Measurements from ENCODE around the gene GNB2. TPM values are rescaled to one million over a fixed set of nuclear protein-coding genes. Genes with fewer than 3 reads are reported as not detected.

GNB2 gene
- total and polyA plus RNA-seq, 4 experiments from 2014 or later: 48.3 to 144 (median 99.2) TPM

DNA sequence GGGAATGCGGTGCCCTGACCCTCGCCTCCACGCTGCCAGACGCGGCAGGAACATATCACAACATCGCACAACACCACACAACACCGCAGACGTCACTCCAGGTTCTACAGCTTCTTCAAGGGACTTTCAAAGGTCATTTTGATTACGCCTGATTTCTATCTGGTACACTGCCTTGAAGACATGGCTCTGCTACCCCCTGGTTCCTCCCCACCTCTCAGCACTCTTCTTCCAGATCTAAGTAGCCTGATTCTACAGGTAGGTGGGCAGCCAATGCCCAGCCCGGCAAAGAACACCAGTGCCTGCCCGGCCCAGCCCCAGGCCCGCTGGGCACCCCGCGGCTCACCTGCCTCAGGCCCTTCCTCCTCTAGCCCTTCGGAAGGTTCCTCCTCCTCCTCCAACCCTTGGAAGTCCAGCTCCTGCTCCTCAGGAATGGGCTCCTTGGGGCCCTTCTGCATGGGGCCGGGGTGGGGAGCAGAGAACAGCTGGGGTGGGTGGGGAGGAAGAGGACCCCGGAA lies 12.1 kb downstream of the GNB2 start:
- POLR2A ChIA-PET (ENCODE audit: partially characterized antibody): interaction anchor here (1.0 to 1.4 kb wide), 3 partner anchors 8 to 58 kb away, joined by 4 read pairs; partner anchors contain the start of gene POP7

DNA sequence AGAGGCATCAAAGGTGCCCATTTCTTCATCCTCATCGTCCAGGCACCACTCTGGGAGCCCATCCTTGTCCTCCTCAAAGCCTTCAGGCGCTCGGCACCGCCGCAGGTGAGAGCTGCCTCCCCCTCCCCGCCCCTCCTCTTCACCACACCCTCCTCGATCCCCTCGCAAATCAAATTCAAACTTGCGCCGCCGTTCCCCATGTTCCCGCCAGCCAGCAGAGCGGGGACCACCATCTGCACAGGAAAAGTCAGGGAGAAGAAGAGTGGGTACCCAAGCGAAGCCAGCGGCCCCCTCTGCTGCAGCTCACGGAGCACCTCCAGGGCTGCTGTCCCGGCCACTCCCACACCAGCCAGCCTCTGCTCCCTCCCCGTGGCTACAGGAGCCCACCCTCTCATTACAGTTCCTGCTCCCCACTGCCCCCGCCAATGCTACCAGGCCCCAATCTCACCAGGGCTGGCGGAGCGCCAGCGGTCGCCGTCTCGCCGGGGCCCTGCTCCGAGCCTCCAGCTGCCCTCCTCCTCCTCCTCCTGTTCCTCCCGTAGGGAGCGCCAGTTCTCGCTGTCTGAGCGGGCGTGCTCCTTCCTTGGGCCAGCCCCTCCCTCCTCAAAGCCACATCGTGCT lies 12.8 kb downstream of the GNB2 start:
- peaks cover 52% of the 10 kb centered on the region for H3K36me3 ChIP-seq (ENCODE audit: insufficient read depth, low read length)
- H3K27ac Mint-ChIP-seq: peak overlapping the region in 1 of 7 donors; percentile 23
- no peak for DNase-seq
- ChIA-PET CTCF (ENCODE audit: partially characterized antibody) (interaction anchor here (1.7 kb wide), 1 partner anchor 18 kb away, joined by 4 read pairs; no protein-coding TSS in a partner anchor), POLR2A (ENCODE audit: partially characterized antibody) (interaction anchor here (1.2 to 1.4 kb wide), 2 partner anchors 9 to 59 kb away, joined by 4 read pairs; no protein-coding TSS in a partner anchor)
- H3K27me3 Mint-ChIP-seq: no peaks in the 10 kb centered on the region
- H3K4me3 Mint-ChIP-seq: no peak overlapping the region
- H3K9me3 Mint-ChIP-seq: no peaks in the 10 kb centered on the region
- intact Hi-C loops (cut with micrococcal nuclease): no loop called here
- no peaks in the 10 kb centered on the region for H3K9me3 ChIP-seq (ENCODE audit: control insufficient read depth in 1 of 2, low read length in 2 of 2)
- no peaks in the 10 kb centered on the region for H3K27me3 ChIP-seq (ENCODE audit: insufficient read depth, low read length)
- peaks cover 4 to 23% (median 13%) of the 10 kb centered on the region in 4 donors for H3K4me1 Mint-ChIP-seq
- H3K27ac ChIP-seq (ENCODE audit: low read depth, low read length): no peak overlapping the region
- peaks cover 7 to 33% of the 10 kb centered on the region in 2 donors for H3K36me3 Mint-ChIP-seq
- H3K4me1 ChIP-seq (ENCODE audit: insufficient read depth, low read length): peaks cover 18% of the 10 kb centered on the region
- H3K4me3 ChIP-seq (ENCODE audit: low read length in 2 of 2): no peak overlapping the region

More for the DNA sequence above, 12.1 kb downstream of the GNB2 start:
- Histone ChIP-seq H3K36me3 (ENCODE audit: insufficient read depth, low read length) (peaks cover 52% of the 10 kb centered on the region), H3K27ac (ENCODE audit: low read depth, low read length) (no peak overlapping the region), H3K27me3 (ENCODE audit: insufficient read depth, low read length) (no peaks in the 10 kb centered on the region), H3K4me1 (ENCODE audit: insufficient read depth, low read length) (peaks cover 18% of the 10 kb centered on the region), H3K9me3 (ENCODE audit: control insufficient read depth in 1 of 2, low read length in 2 of 2) (no peaks in the 10 kb centered on the region), H3K4me3 (ENCODE audit: low read length in 2 of 2) (no peak overlapping the region)
- Mint-ChIP-seq H3K4me1 (peaks cover 4 to 26% (median 13%) of the 10 kb centered on the region in 4 donors), H3K9me3 (no peaks in the 10 kb centered on the region), H3K36me3 (peaks cover 7 to 33% of the 10 kb centered on the region in 2 donors), H3K27ac (peak overlapping the region in 1 of 7 donors; percentile 42), H3K27me3 (no peaks in the 10 kb centered on the region), H3K4me3 (no peak overlapping the region)
- DNase-seq: no peak
- CTCF ChIA-PET (ENCODE audit: partially characterized antibody): interaction anchor here (0.9 to 1.7 kb wide), 2 partner anchors 18 to 127 kb away, joined by 3 to 4 read pairs; no protein-coding TSS in a partner anchor
- intact Hi-C loops (cut with micrococcal nuclease): no loop called here

DNA sequence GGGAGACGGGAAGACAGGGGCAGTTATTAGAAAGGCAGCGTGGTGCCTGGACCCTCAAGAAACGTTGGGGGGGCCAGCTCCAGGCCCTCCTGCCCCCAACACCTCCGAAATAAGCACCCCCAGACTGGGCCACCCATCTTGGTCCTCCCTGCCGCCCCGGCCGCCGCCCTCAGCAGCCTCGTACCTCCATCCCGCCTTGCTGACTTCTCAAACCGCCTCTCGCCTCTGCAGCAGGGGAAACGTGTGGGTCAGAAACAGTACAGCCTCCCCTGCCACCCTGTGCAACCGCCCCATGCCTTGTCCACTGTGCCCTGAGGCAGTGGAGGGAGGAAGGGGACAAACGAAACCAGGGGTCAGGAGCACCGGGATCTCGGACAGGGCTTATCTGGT lies 13.3 kb downstream of the GNB2 start:
- Histone ChIP-seq H3K36me3 (ENCODE audit: insufficient read depth, low read length) (peaks cover 52% of the 10 kb centered on the region), H3K27ac (ENCODE audit: low read depth, low read length) (no peak overlapping the region), H3K27me3 (ENCODE audit: insufficient read depth, low read length) (no peaks in the 10 kb centered on the region), H3K4me1 (ENCODE audit: insufficient read depth, low read length) (peaks cover 18% of the 10 kb centered on the region), H3K9me3 (ENCODE audit: control insufficient read depth in 1 of 2, low read length in 2 of 2) (no peaks in the 10 kb centered on the region), H3K4me3 (ENCODE audit: low read length in 2 of 2) (no peak overlapping the region)
- intact Hi-C loops (cut with micrococcal nuclease): no loop called here
- no peaks in the 10 kb centered on the region for H3K27me3 Mint-ChIP-seq
- CTCF ChIA-PET (ENCODE audit: partially characterized antibody): no interaction called here
- peaks cover 7 to 25% (median 16%) of the 10 kb centered on the region in 4 donors for H3K4me1 Mint-ChIP-seq
- POLR2A ChIA-PET (ENCODE audit: partially characterized antibody): interaction anchor here (0.8 to 1.3 kb wide), 2 partner anchors 9 to 19 kb away, joined by 3 to 6 read pairs; partner anchors contain the start of gene POP7
- no peak overlapping the region for H3K4me3 Mint-ChIP-seq
- no peak for DNase-seq
- H3K27ac Mint-ChIP-seq: peak overlapping the region in 2 of 7 donors; percentile 23 to 57
- H3K9me3 Mint-ChIP-seq: no peaks in the 10 kb centered on the region
- peaks cover 7 to 32% of the 10 kb centered on the region in 2 donors for H3K36me3 Mint-ChIP-seq

DNA sequence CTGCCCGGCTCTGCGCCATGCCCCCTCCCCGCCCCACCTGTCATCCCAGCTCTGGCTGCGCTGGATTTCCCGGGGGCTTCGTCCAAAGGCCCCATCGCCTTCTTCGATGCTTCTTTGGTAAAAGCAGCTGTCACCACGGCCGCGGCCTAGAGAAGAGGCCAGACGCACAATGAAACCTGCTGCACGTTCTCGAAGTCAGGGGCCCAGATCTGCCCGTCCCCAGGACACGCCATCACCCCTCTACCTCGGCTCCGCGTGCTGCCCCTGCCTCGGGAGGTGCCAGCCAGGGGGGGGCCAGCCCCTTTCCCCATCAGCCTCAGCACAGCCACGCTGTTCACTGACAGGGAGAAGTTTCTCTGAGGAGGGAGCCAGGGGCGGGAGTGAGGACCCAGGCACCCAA lies 13.7 kb downstream of the GNB2 start:
- peaks cover 22% of the 10 kb centered on the region for H3K4me1 ChIP-seq (ENCODE audit: insufficient read depth, low read length)
- H3K9me3 ChIP-seq (ENCODE audit: control insufficient read depth in 1 of 2, low read length in 2 of 2): no peaks in the 10 kb centered on the region
- intact Hi-C loops (cut with micrococcal nuclease): no loop called here
- CTCF ChIA-PET (ENCODE audit: partially characterized antibody): interaction anchor here (0.6 kb wide), 1 partner anchor 54 kb away, joined by 4 read pairs; no protein-coding TSS in a partner anchor
- H3K36me3 ChIP-seq (ENCODE audit: insufficient read depth, low read length): peaks cover 52% of the 10 kb centered on the region
- DNase-seq: no peak
- Mint-ChIP-seq H3K4me3 (no peak overlapping the region), H3K27ac (no peak overlapping the region), H3K36me3 (peaks cover 7 to 31% of the 10 kb centered on the region in 2 donors), H3K9me3 (no peaks in the 10 kb centered on the region), H3K27me3 (no peaks in the 10 kb centered on the region), H3K4me1 (peaks cover 8 to 28% (median 20%) of the 10 kb centered on the region in 4 donors)
- H3K4me3 ChIP-seq (ENCODE audit: low read length in 2 of 2): no peak overlapping the region
- H3K27me3 ChIP-seq (ENCODE audit: insufficient read depth, low read length): no peaks in the 10 kb centered on the region
- H3K27ac ChIP-seq (ENCODE audit: low read depth, low read length): no peak overlapping the region
- POLR2A ChIA-PET (ENCODE audit: partially characterized antibody): interaction anchor here (0.6 to 4.1 kb wide), 4 partner anchors 9 to 241 kb away, joined by 3 to 15 read pairs (median 5); partner anchors contain the start of genes MOSPD3 and POP7

DNA sequence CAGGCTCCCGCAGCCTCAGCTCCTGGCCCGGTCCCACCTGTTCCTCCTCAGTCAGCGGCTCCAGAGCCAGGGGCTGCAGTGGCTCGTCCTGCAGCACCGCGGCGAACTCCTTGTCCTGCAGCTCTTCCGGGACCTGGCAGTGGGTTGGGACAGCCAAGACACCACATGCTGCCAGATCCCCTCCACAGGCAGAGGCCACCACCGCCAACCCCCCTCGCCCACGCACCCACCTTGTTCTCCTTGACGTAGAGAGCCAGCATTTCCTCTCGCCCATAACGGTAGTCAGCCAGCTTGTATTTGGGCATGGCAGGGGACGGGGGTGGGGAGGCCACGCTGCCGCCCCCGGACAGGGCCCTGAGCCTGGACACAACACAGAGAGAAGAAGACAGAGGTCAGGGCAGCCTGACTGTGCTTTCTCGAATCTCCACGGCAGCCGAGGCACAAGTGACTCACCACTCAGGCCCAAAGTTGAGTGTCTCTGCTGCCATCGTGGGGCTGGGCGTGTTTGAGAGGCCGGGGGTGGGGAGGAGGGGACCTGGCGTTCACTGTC lies 14.3 kb downstream of the GNB2 start:
- no peaks in the 10 kb centered on the region for H3K9me3 ChIP-seq (ENCODE audit: control insufficient read depth in 1 of 2, low read length in 2 of 2)
- Mint-ChIP-seq H3K4me3 (no peak overlapping the region), H3K27me3 (no peaks in the 10 kb centered on the region), H3K27ac (peak overlapping the region in 1 of 7 donors; percentile 21), H3K9me3 (no peaks in the 10 kb centered on the region), H3K36me3 (peaks cover 7 to 31% of the 10 kb centered on the region in 2 donors), H3K4me1 (peaks cover 13 to 34% (median 25%) of the 10 kb centered on the region in 4 donors)
- peaks cover 52% of the 10 kb centered on the region for H3K36me3 ChIP-seq (ENCODE audit: insufficient read depth, low read length)
- CTCF ChIA-PET (ENCODE audit: partially characterized antibody): interaction anchor here (0.6 to 5.7 kb wide), 3 partner anchors 18 to 129 kb away, joined by 3 to 44 read pairs (median 4); partner anchors contain the start of gene POP7
- intact Hi-C loops (cut with micrococcal nuclease): no loop called here
- no peak overlapping the region for H3K27ac ChIP-seq (ENCODE audit: low read depth, low read length)
- no peak overlapping the region for H3K4me3 ChIP-seq (ENCODE audit: low read length in 2 of 2)
- no peaks in the 10 kb centered on the region for H3K27me3 ChIP-seq (ENCODE audit: insufficient read depth, low read length)
- POLR2A ChIA-PET (ENCODE audit: partially characterized antibody): interaction anchor here (0.6 to 4.1 kb wide), 4 partner anchors 12 to 242 kb away, joined by 4 to 15 read pairs (median 10); partner anchors contain the start of genes MOSPD3 and POP7
- H3K4me1 ChIP-seq (ENCODE audit: insufficient read depth, low read length): peaks cover 27% of the 10 kb centered on the region
- DNase-seq: no peak

DNA sequence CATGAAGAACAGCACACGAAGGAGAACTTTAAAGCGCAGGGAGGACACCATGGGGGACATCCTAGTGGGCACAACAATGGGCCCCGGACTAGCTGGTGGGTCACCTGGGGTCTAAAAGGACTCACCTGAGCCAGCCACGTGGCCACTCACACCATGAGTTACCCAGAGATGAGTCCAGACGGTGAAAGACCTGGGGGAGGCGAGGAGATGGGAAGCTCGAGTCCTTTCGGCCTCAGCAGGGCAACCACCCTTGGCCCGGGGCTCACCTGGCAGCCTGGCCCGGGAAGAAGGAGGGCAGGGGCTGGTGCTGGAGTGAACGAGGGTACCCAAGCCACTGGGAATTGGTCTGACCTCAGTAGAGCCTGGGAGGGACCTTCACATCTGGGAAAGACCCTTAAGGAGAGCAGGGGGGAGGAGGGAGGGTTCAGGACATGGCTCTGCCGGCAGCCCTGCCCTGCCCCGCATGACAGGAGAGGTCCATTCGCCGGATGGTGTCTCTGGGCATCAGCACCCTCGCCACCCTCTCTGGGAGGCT lies 14.9 kb downstream of the GNB2 start:
- Mint-ChIP-seq H3K27me3 (no peaks in the 10 kb centered on the region), H3K36me3 (peaks cover 9 to 28% of the 10 kb centered on the region in 2 donors), H3K4me1 (peaks cover 19 to 39% (median 30%) of the 10 kb centered on the region in 4 donors), H3K9me3 (no peaks in the 10 kb centered on the region), H3K4me3 (no peak overlapping the region), H3K27ac (peak overlapping the region in 3 of 7 donors; percentile 15 to 73 (median 21))
- Histone ChIP-seq H3K4me1 (ENCODE audit: insufficient read depth, low read length) (peaks cover 33% of the 10 kb centered on the region), H3K27ac (ENCODE audit: low read depth, low read length) (peak overlapping the region; percentile 16), H3K9me3 (ENCODE audit: control insufficient read depth in 1 of 2, low read length in 2 of 2) (no peaks in the 10 kb centered on the region), H3K4me3 (ENCODE audit: low read length in 2 of 2) (no peak overlapping the region), H3K36me3 (ENCODE audit: insufficient read depth, low read length) (peaks cover 50% of the 10 kb centered on the region), H3K27me3 (ENCODE audit: insufficient read depth, low read length) (no peaks in the 10 kb centered on the region)
- DNase-seq: no peak
- intact Hi-C loops (cut with micrococcal nuclease): no loop called here
- ChIA-PET CTCF (ENCODE audit: partially characterized antibody) (interaction anchor here (0.9 to 5.7 kb wide), 4 partner anchors 8 to 129 kb away, joined by 3 to 44 read pairs (median 4); partner anchors contain the start of gene POP7), POLR2A (ENCODE audit: partially characterized antibody) (interaction anchor here (1.3 to 4.1 kb wide), 3 partner anchors 13 to 75 kb away, joined by 6 to 15 read pairs (median 13); partner anchors contain the start of genes MOSPD3 and POP7)
